Smooth muscle cell (in vitro differentiated cells): ENCODE measurements around the gene GALNT16. TPM values are rescaled to one million over a fixed set of nuclear protein-coding genes. Genes with fewer than 3 reads are reported as not detected.

ENCODE experiments used
- DNase-seq: peaks from one replicate; lab custom pipeline; 2025; ENCODE audit not compliant: unreplicated experiment; lab: John Stamatoyannopoulos, UW
- H2AFZ ChIP-seq: fragments of 200-600 bp; sonication (generic); 2 replicates; pipeline ENCODE4 v1.6.0; 2016; ENCODE audit warnings: antibody characterized with exemption, low read depth, mild to moderate bottlenecking
- H3F3A ChIP-seq: fragments of 200-600 bp; sonication (generic); 2 replicates; pipeline ENCODE4 v1.6.0; 2017; ENCODE audit warnings: antibody characterized with exemption, low read depth
- H3K27ac ChIP-seq: fragments of 200-600 bp; sonication (generic); 2 replicates; pipeline ENCODE4 v1.5.1; 2016; ENCODE audit warnings: low read depth, mild to moderate bottlenecking
- H3K27me3 ChIP-seq: fragments of 200-600 bp; sonication (generic); 2 replicates; pipeline ENCODE4 v1.6.1; 2016; ENCODE audit warnings: low read depth, mild to moderate bottlenecking
- H3K36me3 ChIP-seq: fragments of 200-600 bp; sonication (generic); 2 replicates; pipeline ENCODE4 v1.5.1; 2016; ENCODE audit warnings: low read depth
- H3K4me1 ChIP-seq: fragments of 200-600 bp; sonication (generic); 2 replicates; pipeline ENCODE4 v1.5.1; 2016; ENCODE audit warnings: low read depth
- H3K4me2 ChIP-seq: fragments of 200-600 bp; sonication (generic); 2 replicates; pipeline ENCODE4 v1.6.0; 2016; ENCODE audit warnings: mild to moderate bottlenecking
- H3K4me3 ChIP-seq: fragments of 200-600 bp; sonication (generic); 2 replicates; pipeline ENCODE4 v1.5.1; 2016; ENCODE audit warnings: mild to moderate bottlenecking
- H3K79me2 ChIP-seq: fragments of 200-600 bp; sonication (generic); 2 replicates; pipeline ENCODE4 v1.6.0; 2016; ENCODE audit warnings: low read depth, mild to moderate bottlenecking
- H3K9ac ChIP-seq: fragments of 200-600 bp; sonication (generic); 2 replicates; pipeline ENCODE4 v1.6.0; 2016; ENCODE audit warnings: low read depth
- H3K9me3 ChIP-seq: fragments of 200-600 bp; sonication (generic); replicated peaks from 2 replicates; pipeline ENCODE4 v1.5.1; 2016; ENCODE audit warnings: low read depth
- H4K20me1 ChIP-seq: fragments of 200-600 bp; sonication (generic); 2 replicates; pipeline ENCODE4 v1.6.0; 2016; ENCODE audit warnings: low read depth
- CTCF ChIP-seq: fragments of 200-600 bp; sonication (generic); IDR thresholded peaks from 2 replicates; pipeline ENCODE4 v1.5.1; 2017; ENCODE audit warnings: borderline replicate concordance, mild to moderate bottlenecking, antibody characterized with exemption; ENCODE audit not compliant: insufficient read depth, poor library complexity, severe bottlenecking
- WGBS: methylation state at CpG from one replicate; pipeline ENCODE4 v1.1.7; 2016; ENCODE audit warnings: low lambda C conversion rate; 5-methylcytosine and 5-hydroxymethylcytosine counted together
- polyA plus RNA-seq: library from polyadenylated mRNA; unstranded; fragments of >200 nt; fragmentation: Nextera tagmentation; extraction: Ambion mirVana; gene quantifications from 2 replicates; pipeline ENCODE4 v1.2.1, GENCODE V29; 2016
- total RNA-seq: library from RNA; depleted of rRNA; stranded (reverse); fragments of >200 nt; gene quantifications from 2 replicates; pipeline ENCODE4 v1.2.3, GENCODE V29; 2014

Gene GALNT16
- total and polyA plus RNA-seq, 2 experiments from 2014 or later, result 0.54 to 4.7 TPM

- Histone ChIP-seq H2AFZ (no peak overlapping the region), H3K9ac (no peak overlapping the region), H3K79me2 (no peaks in the 10 kb centered on the region), H3K4me2 (no peak overlapping the region), H3K36me3 (no peaks in the 10 kb centered on the region), H4K20me1 (no peaks in the 10 kb centered on the region), H3F3A (no peaks in the 10 kb centered on the region), H3K9me3 (no peaks in the 10 kb centered on the region), H3K27me3 (no peaks in the 10 kb centered on the region), H3K4me1 (no peaks in the 10 kb centered on the region), H3K4me3 (no peak overlapping the region), H3K27ac (no peak overlapping the region)
- no peak for DNase-seq
- TF ChIP-seq CTCF, result no peak
- 44% methylated on average over 6 of the region's 6 CpGs for WGBS
These were observed 57.3 kb downstream of the GALNT16 start for GRCh38 chr14:69317102-69317755.

GRCh38 chr14:69317780-69318179, 57.8 kb downstream of the GALNT16 start:
- Histone ChIP-seq H3F3A (no peaks in the 10 kb centered on the region), H3K4me2 (no peak overlapping the region), H2AFZ (no peak overlapping the region), H4K20me1 (no peaks in the 10 kb centered on the region), H3K9me3 (no peaks in the 10 kb centered on the region), H3K4me3 (no peak overlapping the region), H3K9ac (no peak overlapping the region), H3K36me3 (no peaks in the 10 kb centered on the region), H3K27ac (no peak overlapping the region), H3K79me2 (no peaks in the 10 kb centered on the region), H3K4me1 (no peaks in the 10 kb centered on the region), H3K27me3 (no peaks in the 10 kb centered on the region)
- WGBS, result 96% methylated on average over 5 of the region's 5 CpGs
- no peak for TF ChIP-seq CTCF
- no peak for DNase-seq

GRCh38 chr14:69318241-69318640, 58.3 kb downstream of the GALNT16 start:
- no peak for DNase-seq
- H3K27ac ChIP-seq, result no peak overlapping the region
- H2AFZ ChIP-seq, result no peak overlapping the region
- no peaks in the 10 kb centered on the region for H3K36me3 ChIP-seq
- no peak overlapping the region for H3K4me2 ChIP-seq
- TF ChIP-seq CTCF, result no peak
- H3F3A ChIP-seq, result no peaks in the 10 kb centered on the region
- no peaks in the 10 kb centered on the region for H3K79me2 ChIP-seq
- no peaks in the 10 kb centered on the region for H3K4me1 ChIP-seq
- no peaks in the 10 kb centered on the region for H4K20me1 ChIP-seq
- no peaks in the 10 kb centered on the region for H3K27me3 ChIP-seq
- no peak overlapping the region for H3K9ac ChIP-seq
- no peak overlapping the region for H3K4me3 ChIP-seq
- H3K9me3 ChIP-seq, result no peaks in the 10 kb centered on the region
- WGBS, result 91% methylated on average over 2 of the region's 2 CpGs

- no peaks in the 10 kb centered on the region for H4K20me1 ChIP-seq
- H2AFZ ChIP-seq, result no peak overlapping the region
- no peak for TF ChIP-seq CTCF
- H3K9me3 ChIP-seq, result no peaks in the 10 kb centered on the region
- no peaks in the 10 kb centered on the region for H3K4me1 ChIP-seq
- no peaks in the 10 kb centered on the region for H3K36me3 ChIP-seq
- no peak for DNase-seq
- H3K27ac ChIP-seq, result no peak overlapping the region
- no peak overlapping the region for H3K9ac ChIP-seq
- no peaks in the 10 kb centered on the region for H3F3A ChIP-seq
- H3K79me2 ChIP-seq, result no peaks in the 10 kb centered on the region
- no peak overlapping the region for H3K4me2 ChIP-seq
- no peak overlapping the region for H3K4me3 ChIP-seq
- H3K27me3 ChIP-seq, result no peaks in the 10 kb centered on the region
- WGBS, result 94% methylated on average over 8 of the region's 8 CpGs
These were observed 59.0 kb downstream of the GALNT16 start for GRCh38 chr14:69318901-69319475.
